Stomach smooth muscle (tissue), 2 donors: ENCODE data around the gene PPP1R1C.

Source experiments
- H3K27ac ChIP-seq: one replicate; pipeline ENCODE4 v1.7.0; 2013; ENCODE audit warnings: mild to moderate bottlenecking, low read length, inconsistent platforms
- H3K27me3 ChIP-seq, 2 donors: one replicate each; pipeline ENCODE4 v1.7.0; 2013; ENCODE audit warnings: low read length in 2 of 2; ENCODE audit not compliant: insufficient read depth in 2 of 2, control insufficient read depth in 1 of 2
- H3K36me3 ChIP-seq, 2 donors: one replicate each; pipeline ENCODE4 v1.7.0; 2013; ENCODE audit warnings: low read length in 2 of 2; ENCODE audit not compliant: control insufficient read depth in 2 of 2, insufficient read depth in 2 of 2
- H3K4me1 ChIP-seq: one replicate; pipeline ENCODE4 v1.7.0; 2013; ENCODE audit warnings: low read length; ENCODE audit not compliant: control insufficient read depth, insufficient read depth
- H3K4me3 ChIP-seq, 2 donors: one replicate each; pipeline ENCODE4 v1.7.0; 2013; ENCODE audit warnings: low read length in 2 of 2
- H3K9ac ChIP-seq, 2 donors: one replicate each; pipeline ENCODE4 v1.7.0; 2013; ENCODE audit warnings: low read length in 2 of 2, mild to moderate bottlenecking in 1 of 2
- H3K9me3 ChIP-seq, 2 donors: one replicate each; pipeline ENCODE4 v1.7.0; 2013; ENCODE audit warnings: low read length in 2 of 2; ENCODE audit not compliant: control insufficient read depth in 2 of 2
- donor health status: healthy.
- donor health status: Pancreatic carcinoma.

Gene PPP1R1C

DNA sequence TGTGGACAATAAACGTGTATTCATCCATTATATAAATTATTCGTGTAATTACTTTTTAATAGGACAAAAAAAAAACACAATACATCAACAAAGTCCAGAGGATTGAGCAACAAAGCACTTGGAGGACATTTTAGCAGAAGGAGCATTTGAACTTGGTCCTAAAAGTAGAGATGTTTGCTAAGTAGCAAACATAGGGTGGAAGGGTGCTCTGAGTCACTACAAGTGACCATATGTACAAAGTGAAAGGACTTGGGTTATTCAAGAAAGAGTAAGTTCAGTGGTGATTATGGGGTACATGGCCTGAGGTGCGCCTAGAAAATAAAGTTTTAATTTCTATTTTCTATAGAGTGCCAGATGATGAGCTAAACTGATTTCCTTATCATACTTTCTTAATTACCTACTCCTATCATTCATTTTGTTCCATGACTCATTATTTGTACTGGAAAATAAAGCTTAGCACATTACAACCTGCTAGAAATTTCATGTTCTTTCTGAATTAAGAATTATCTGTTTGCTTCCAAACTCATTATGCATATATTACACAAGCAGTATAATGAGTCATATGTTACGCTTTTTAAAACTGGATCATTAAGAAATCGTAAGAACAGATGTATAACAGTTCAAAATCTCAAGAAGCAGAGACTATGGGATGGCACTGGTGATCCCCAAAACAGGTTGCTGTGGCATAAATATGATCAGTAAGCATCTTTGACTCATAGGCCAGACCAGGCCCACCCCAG is 13.1 kb upstream of the PPP1R1C start:
- H3K27ac ChIP-seq, result no peak overlapping the region
- no peaks in the 10 kb centered on the region for H3K27me3 ChIP-seq

DNA sequence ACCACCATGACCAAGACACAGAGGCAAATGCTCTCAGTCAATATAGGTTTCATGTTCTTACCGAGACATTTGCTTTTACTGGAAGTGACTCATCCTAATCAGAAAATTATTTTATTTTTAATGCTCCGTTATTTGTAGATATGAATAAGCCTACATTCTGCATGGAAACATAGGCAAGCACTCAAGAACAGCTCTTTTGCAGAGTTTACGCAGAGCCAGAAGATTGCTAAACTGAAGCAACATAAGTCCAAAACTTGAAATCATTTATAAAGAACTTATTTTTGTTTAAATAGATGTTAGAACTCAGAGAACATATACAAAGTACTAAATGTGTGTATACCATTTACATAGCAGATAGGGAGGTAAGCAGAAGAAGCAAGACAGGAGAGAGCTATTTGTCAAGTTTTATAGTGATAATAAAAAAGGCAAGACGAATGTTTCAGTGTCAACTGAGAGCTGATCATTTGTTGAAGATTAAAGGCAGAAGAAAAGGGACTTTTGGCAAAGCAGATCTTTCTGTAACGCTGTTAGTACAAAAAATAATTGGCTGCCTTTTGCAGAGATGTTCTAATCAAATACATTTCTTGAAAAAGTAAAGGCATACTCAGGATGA is 12.4 kb upstream of the PPP1R1C start:
- Histone ChIP-seq H3K27me3 (no peaks in the 10 kb centered on the region), H3K27ac (no peak overlapping the region), H3K9me3 (no peaks in the 10 kb centered on the region), H3K4me3 (no peak overlapping the region), H3K4me1 (no peaks in the 10 kb centered on the region), H3K9ac (no peak overlapping the region), H3K36me3 (no peaks in the 10 kb centered on the region)

More for the DNA sequence above, 13.1 kb upstream of the PPP1R1C start:
- Histone ChIP-seq H3K36me3 (no peaks in the 10 kb centered on the region), H3K4me3 (no peak overlapping the region), H3K9me3 (no peaks in the 10 kb centered on the region), H3K9ac (no peak overlapping the region), H3K4me1 (no peaks in the 10 kb centered on the region)

- Histone ChIP-seq H3K4me3 (no peak overlapping the region), H3K27me3 (no peaks in the 10 kb centered on the region), H3K36me3 (no peaks in the 10 kb centered on the region), H3K9ac (no peak overlapping the region), H3K27ac (no peak overlapping the region), H3K9me3 (no peaks in the 10 kb centered on the region), H3K4me1 (no peaks in the 10 kb centered on the region)
Observed at GRCh38 chr2:181977661-181978350, 7.8 kb upstream of the PPP1R1C start.

- Histone ChIP-seq H3K27me3 (no peaks in the 10 kb centered on the region), H3K9me3 (no peaks in the 10 kb centered on the region), H3K36me3 (no peaks in the 10 kb centered on the region), H3K27ac (no peak overlapping the region), H3K4me1 (no peaks in the 10 kb centered on the region), H3K4me3 (no peak overlapping the region), H3K9ac (no peak overlapping the region)
Observed at GRCh38 chr2:181978351-181979150, 7.1 kb upstream of the PPP1R1C start.

- Histone ChIP-seq H3K9ac (no peak overlapping the region), H3K4me3 (no peak overlapping the region), H3K9me3 (no peaks in the 10 kb centered on the region), H3K36me3 (no peaks in the 10 kb centered on the region), H3K4me1 (peaks cover 5% of the 10 kb centered on the region), H3K27me3 (no peaks in the 10 kb centered on the region), H3K27ac (no peak overlapping the region)
Observed at GRCh38 chr2:181984060-181984459, 1.6 kb upstream of the PPP1R1C start.

DNA sequence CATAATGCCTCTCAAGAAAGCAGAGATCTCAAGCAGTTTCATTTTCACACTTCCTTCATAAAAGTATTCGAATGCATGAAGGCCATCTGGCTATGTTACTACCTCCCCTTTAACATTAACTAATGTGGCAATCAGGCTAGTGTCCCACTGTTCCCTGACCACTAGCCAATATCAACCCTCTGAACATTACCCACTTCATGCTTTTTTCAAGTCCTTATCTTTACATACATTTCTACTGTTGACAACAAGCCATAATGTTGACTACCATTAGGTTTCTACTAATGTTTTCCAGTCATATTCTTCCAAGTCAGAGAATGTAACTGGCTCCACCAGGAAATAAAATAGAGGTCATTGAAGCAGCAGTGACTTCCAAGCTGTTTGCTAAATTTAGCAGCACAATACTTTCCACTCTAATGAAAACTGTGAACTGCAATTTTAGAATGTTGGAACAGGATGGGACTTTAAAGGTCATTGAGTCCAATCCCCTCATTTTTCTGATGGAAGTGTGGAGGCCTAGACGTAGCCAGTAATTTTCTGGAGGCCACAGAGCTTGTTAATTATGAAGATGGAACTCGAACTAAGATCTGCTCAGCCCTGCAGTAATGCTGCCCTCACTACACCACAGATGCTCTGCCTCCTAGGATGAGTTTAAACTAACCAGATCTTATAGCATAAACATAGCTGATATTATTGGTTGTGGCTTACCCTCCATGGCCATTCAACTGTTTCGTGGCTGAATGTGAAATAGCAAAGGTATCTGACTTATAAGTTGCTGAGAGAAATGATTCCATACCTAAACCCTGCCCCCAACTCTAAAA is 630 bp upstream of the PPP1R1C start:
- Histone ChIP-seq H3K4me1 (peaks cover 9% of the 10 kb centered on the region), H3K27ac (peak overlapping the region; percentile 38), H3K27me3 (no peaks in the 10 kb centered on the region), H3K9me3 (no peaks in the 10 kb centered on the region), H3K4me3 (no peak overlapping the region), H3K9ac (no peak overlapping the region), H3K36me3 (no peaks in the 10 kb centered on the region)

GRCh38 chr2:181988154-181988924 is 2.7 kb downstream of the PPP1R1C start:
- no peaks in the 10 kb centered on the region for H3K36me3 ChIP-seq
- H3K9me3 ChIP-seq, result no peaks in the 10 kb centered on the region
- H3K27ac ChIP-seq, result no peak overlapping the region
- no peak overlapping the region for H3K9ac ChIP-seq
- no peak overlapping the region for H3K4me3 ChIP-seq
- peaks cover 9% of the 10 kb centered on the region for H3K4me1 ChIP-seq
- no peaks in the 10 kb centered on the region for H3K27me3 ChIP-seq

GRCh38 chr2:181989099-181989498 is 3.4 kb downstream of the PPP1R1C start:
- no peaks in the 10 kb centered on the region for H3K9me3 ChIP-seq
- H3K9ac ChIP-seq, result no peak overlapping the region
- no peak overlapping the region for H3K4me3 ChIP-seq
- no peak overlapping the region for H3K27ac ChIP-seq
- no peaks in the 10 kb centered on the region for H3K27me3 ChIP-seq
- no peaks in the 10 kb centered on the region for H3K36me3 ChIP-seq
- peaks cover 9% of the 10 kb centered on the region for H3K4me1 ChIP-seq

DNA sequence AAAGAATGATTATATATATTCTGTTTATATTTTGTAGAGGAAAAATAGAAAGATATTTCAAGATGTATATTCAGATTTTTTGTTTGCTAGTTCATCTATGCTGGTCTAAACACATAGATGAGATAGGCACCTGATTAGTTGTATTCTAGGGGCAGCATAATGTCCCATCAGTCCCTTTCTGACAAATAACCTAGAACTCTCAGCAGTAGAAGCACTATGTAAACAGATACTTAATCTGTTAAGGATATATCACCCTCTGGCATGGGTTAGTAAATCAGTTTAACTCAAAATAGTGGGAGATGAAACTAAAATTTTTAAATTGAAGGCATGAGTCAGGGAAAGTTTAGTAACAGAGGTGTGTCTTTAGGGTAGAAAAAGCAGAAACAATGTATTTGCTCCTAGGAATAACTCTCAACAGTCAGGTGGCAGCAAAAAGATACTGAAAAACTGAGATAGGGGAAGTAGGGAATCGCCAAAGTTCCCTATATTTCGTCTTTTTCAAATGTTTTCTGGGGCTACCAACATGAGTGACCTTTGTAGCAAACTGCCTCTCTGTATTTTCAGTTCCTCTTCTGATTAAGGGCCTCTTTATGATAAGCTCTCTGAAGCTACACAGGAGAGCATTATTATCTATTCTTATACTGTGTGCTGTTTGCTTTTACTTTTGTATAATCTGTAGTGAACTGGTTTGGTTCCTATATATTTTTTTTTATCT is 5.7 kb downstream of the PPP1R1C start:
- H3K9me3 ChIP-seq, result no peaks in the 10 kb centered on the region
- H3K27ac ChIP-seq, result no peak overlapping the region
- no peaks in the 10 kb centered on the region for H3K36me3 ChIP-seq
- no peak overlapping the region for H3K9ac ChIP-seq
- H3K27me3 ChIP-seq, result no peaks in the 10 kb centered on the region
- H3K4me1 ChIP-seq, result peaks cover 4% of the 10 kb centered on the region
- H3K4me3 ChIP-seq, result no peak overlapping the region
